HEK293T (cell line): Measurements from ENCODE around the gene GSTM2.
"Not testable (repeated sequence)": the region's sequence is repeated elsewhere in the genome, so short reads cannot be mapped to it uniquely, and the experiment has no call there.

Source experiments
- BHLHE40 ChIP-seq: fragments of 450-650 bp; IDR thresholded peaks from 2 replicates; pipeline ENCODE4 v1.6.1; 2016; ENCODE audit warnings: mild to moderate bottlenecking, moderate library complexity, borderline replicate concordance
- FOXA1 ChIP-seq: fragments of 450-650 bp; IDR thresholded peaks from 2 replicates; pipeline ENCODE4 v1.6.1; 2016; ENCODE audit warnings: mild to moderate bottlenecking
- FOXM1 ChIP-seq: fragments of 450-650 bp; IDR thresholded peaks from 2 replicates; pipeline ENCODE4 v1.6.1; 2017; ENCODE audit warnings: mild to moderate bottlenecking, borderline replicate concordance
- HDGF ChIP-seq: fragments of 450-650 bp; IDR thresholded peaks from 2 replicates; pipeline ENCODE4 v1.6.1; 2017; ENCODE audit warnings: antibody characterized with exemption, borderline replicate concordance
- LEF1 ChIP-seq: fragments of 450-650 bp; IDR thresholded peaks from 2 replicates; pipeline ENCODE4 v1.6.1; 2017; ENCODE audit warnings: mild to moderate bottlenecking, borderline replicate concordance
- NFRKB ChIP-seq: fragments of 450-650 bp; IDR thresholded peaks from 2 replicates; pipeline ENCODE4 v1.6.1; 2016; ENCODE audit warnings: mild to moderate bottlenecking, moderate library complexity
- SP1 ChIP-seq: fragments of 450-650 bp; IDR thresholded peaks from 2 replicates; pipeline ENCODE4 v1.6.1; 2017
- SUZ12 ChIP-seq: fragments of 450-650 bp; IDR thresholded peaks from 2 replicates; pipeline ENCODE4 v1.6.1; 2016; ENCODE audit warnings: mild to moderate bottlenecking
- TARDBP ChIP-seq: fragments of 450-650 bp; IDR thresholded peaks from 2 replicates; pipeline ENCODE4 v1.6.1; 2016

GRCh38 chr1:109678637-109679036, 10.8 kb downstream of the GSTM2 start:
- not testable (repeated sequence) for TF ChIP-seq BHLHE40, FOXA1, SP1, HDGF, TARDBP, SUZ12, FOXM1, NFRKB, LEF1
